Kidney (tissue), 14 donors: ENCODE results near the gene ATP2B1. TPM values are rescaled to one million over a fixed set of nuclear protein-coding genes. Genes with fewer than 3 reads are reported as not detected.

Experiments
- DNase-seq, 5 donors: peaks; one replicate each; pipeline ENCODE4 v3.0.0-alpha.2; 2013 to 2020
- FAIRE-seq: peaks from 2 replicates; lab custom pipeline; 2012; peaks lifted over from hg19 to GRCh38; lab: Jason Lieb, UNC
- H3K27ac ChIP-seq, 2 donors: one replicate each; pipeline ENCODE4 v1.7.0; 2013; ENCODE audit warnings: low read depth in 2 of 2, low read length in 2 of 2, inconsistent platforms in 1 of 2
- H3K27me3 ChIP-seq: one replicate; pipeline ENCODE4 v1.7.1; 2013; ENCODE audit warnings: low read length, inconsistent platforms; ENCODE audit not compliant: control insufficient read depth, insufficient read depth
- H3K36me3 ChIP-seq, 3 donors: one replicate each; pipeline versions ENCODE4 v1.7.0 to v1.7.1; 2013; ENCODE audit warnings: low read length in 3 of 3, control low read depth in 1 of 3, inconsistent platforms in 1 of 3; ENCODE audit not compliant: insufficient read depth in 3 of 3, control insufficient read depth in 2 of 3
- H3K4me1 ChIP-seq, 3 donors: one replicate each; pipeline versions ENCODE4 v1.7.0 to v1.7.1; 2013; ENCODE audit warnings: low read length in 3 of 3, inconsistent platforms in 1 of 3, low read depth in 1 of 3; ENCODE audit not compliant: control insufficient read depth in 2 of 3, insufficient read depth in 2 of 3
- H3K4me3 ChIP-seq, 3 donors: one replicate each; pipeline versions ENCODE4 v1.7.0 to v1.8.1; 2013; ENCODE audit warnings: low read length in 3 of 3, control low read depth in 1 of 3, inconsistent platforms in 1 of 3
- H3K9ac ChIP-seq, 3 donors: one replicate each; pipeline versions ENCODE4 v1.7.0 to v1.7.1; 2013; ENCODE audit warnings: low read length in 3 of 3, control low read depth in 1 of 3, inconsistent platforms in 1 of 3
- H3K9me3 ChIP-seq, 3 donors: one replicate each; pipeline versions ENCODE4 v1.7.0 to v1.7.1; 2013; ENCODE audit warnings: low read length in 3 of 3, control low read depth in 1 of 3, inconsistent platforms in 1 of 3; ENCODE audit not compliant: control insufficient read depth in 2 of 3, insufficient read depth in 1 of 3
- CTCF ChIP-seq: IDR thresholded peaks from 3 replicates; pipeline ENCODE4 v1.5.1; 2012; ENCODE audit warnings: mild to moderate bottlenecking, moderate library complexity, borderline replicate concordance; ENCODE audit not compliant: insufficient read depth; ENCODE audit errors: extremely low read depth
- intact Hi-C: fragments of 100-400 bp; cut with DNase I; formaldehyde crosslinking; loops from one replicate; pipeline ENCODE4 v1.11.1; 2022
- polyA plus RNA-seq: library from polyadenylated mRNA; stranded (reverse); fragments of 350-450 nt; fragmentation: Illumina TruSeq; extraction: RNeasy Lipid Tissue Mini Kit (QIAGEN cat#74804); gene quantifications from one replicate; pipeline ENCODE4 v1.2.3, GENCODE V29; 2014; ENCODE audit warnings: low read depth, low replicate concordance; ENCODE audit not compliant: insufficient read depth
- total RNA-seq: library from RNA; stranded (reverse); fragmentation: NEBNext Ultra II Directional; extraction: Animal tissue kit (Norgen Biotek cat#: 25700); gene quantifications from one replicate; pipeline ENCODE4 v1.2.1, GENCODE V29; 2021
- donor health status: control.
- donor health status: control.
- donor health status: control.
- donor health status: control.
- donor health status: control.
- donor health status: DM: yes; HTN: yes; CAD: no.
- donor health status: Normal renal cell carcinoma (clear cell type).

Gene ATP2B1
- total and polyA plus RNA-seq, 2 donors from 2014 or later = 6.3 to 53.4 TPM

- no peak for FAIRE-seq
- Histone ChIP-seq H3K36me3 (peaks cover 0 to 6% (median 2%) of the 10 kb centered on the region in 3 donors), H3K27me3 (no peaks in the 10 kb centered on the region), H3K4me1 (no peaks in the 10 kb centered on the region), H3K27ac (no peak overlapping the region), H3K4me3 (no peak overlapping the region), H3K9ac (no peak overlapping the region), H3K9me3 (no peaks in the 10 kb centered on the region)
- intact Hi-C loops = no loop called here
- TF ChIP-seq CTCF = no peak
- DNase-seq = no peak
Observed at GRCh38 chr12:89632778-89633177, 75.9 kb downstream of the ATP2B1 start.

- intact Hi-C loops = no loop called here
- no peaks in the 10 kb centered on the region for H3K9me3 ChIP-seq
- peaks cover 0 to 18% (median 7%) of the 10 kb centered on the region in 3 donors for H3K36me3 ChIP-seq
- H3K4me1 ChIP-seq = no peaks in the 10 kb centered on the region
- no peak overlapping the region for H3K27ac ChIP-seq
- no peak for TF ChIP-seq CTCF
- DNase-seq (no peak), FAIRE-seq (no peak)
- H3K27me3 ChIP-seq = no peaks in the 10 kb centered on the region
- H3K9ac ChIP-seq = no peak overlapping the region
- no peak overlapping the region for H3K4me3 ChIP-seq
Observed at GRCh38 chr12:89622115-89622514, 86.5 kb downstream of the ATP2B1 start.

DNA sequence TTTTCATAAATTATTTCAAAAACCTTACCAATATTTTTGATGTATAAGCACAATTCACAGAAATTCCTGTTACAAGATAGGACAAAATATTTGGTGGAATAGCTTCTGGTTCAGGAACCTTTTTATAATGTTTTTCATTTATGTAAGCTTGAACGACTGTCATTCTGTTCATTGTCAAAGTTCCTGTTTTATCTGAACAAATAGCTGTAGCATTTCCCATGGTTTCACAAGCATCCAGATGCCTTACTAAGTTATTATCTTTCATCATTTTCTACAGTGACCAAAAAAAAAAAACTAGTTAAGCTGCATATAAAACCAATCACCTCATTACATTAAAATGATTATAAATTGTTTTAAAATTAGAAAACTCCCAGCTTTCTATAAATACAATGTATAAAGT is 87.1 kb downstream of the ATP2B1 start:
- no peak for FAIRE-seq
- intact Hi-C loops = no loop called here

More for the DNA sequence above, 87.1 kb downstream of the ATP2B1 start:
- no peak for TF ChIP-seq CTCF
- DNase-seq = no peak
- Histone ChIP-seq H3K9me3 (no peaks in the 10 kb centered on the region), H3K36me3 (peaks cover 0 to 15% (median 5%) of the 10 kb centered on the region in 3 donors), H3K4me3 (no peak overlapping the region), H3K27me3 (no peaks in the 10 kb centered on the region), H3K9ac (no peak overlapping the region), H3K27ac (no peak overlapping the region), H3K4me1 (no peaks in the 10 kb centered on the region)
